ENCODE measurements around the gene RARA. TPM values are rescaled to one million over a fixed set of nuclear protein-coding genes. Genes with fewer than 3 reads are reported as not detected.

Gene RARA
- total and polyA plus RNA-seq, 2 experiments from 2014 or later, result 7.4 to 15.9 TPM

DNA sequence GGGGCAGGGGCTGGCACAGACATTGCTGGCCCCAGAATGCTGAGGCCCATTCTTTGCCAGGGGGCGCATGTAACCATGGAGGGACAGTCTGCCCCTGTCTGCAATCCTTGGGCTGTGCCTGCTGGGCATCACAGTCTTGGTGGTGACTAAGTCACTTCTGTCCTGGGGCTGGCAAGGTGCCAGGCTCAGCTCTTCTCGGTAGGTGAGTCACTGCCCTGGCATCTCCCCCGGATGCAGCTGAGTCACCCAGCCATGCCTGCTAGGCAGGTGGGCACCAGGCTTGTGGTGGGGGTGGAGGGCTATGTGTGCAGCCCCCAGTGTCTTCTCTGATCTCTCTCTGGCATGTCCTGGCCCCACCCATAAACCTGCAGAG is 5.6 kb downstream of the RARA start:
- H3K4me1 Mint-ChIP-seq, result peaks cover 80% of the 10 kb centered on the region
- no peak overlapping the region for H3K4me3 Mint-ChIP-seq
- H3K27me3 Mint-ChIP-seq (ENCODE audit: insufficient read depth, low read depth, poor library complexity), result peaks cover 42% of the 10 kb centered on the region
- Histone ChIP-seq H2AFZ (no peak overlapping the region), H3K4me3 (no peak overlapping the region), H3K27ac (ENCODE audit: low read depth) (no peak overlapping the region), H3K4me2 (no peak overlapping the region), H3F3A (replicated peaks; ENCODE audit: low read depth) (peaks cover 16% of the 10 kb centered on the region), H3K9me2 (ENCODE audit: insufficient read depth) (no peaks in the 10 kb centered on the region), H4K20me1 (replicated peaks; ENCODE audit: insufficient read depth) (peaks cover 3% of the 10 kb centered on the region), H3K27me3 (ENCODE audit: insufficient read depth) (peaks cover 36% of the 10 kb centered on the region), H3K79me2 (replicated peaks; ENCODE audit: insufficient read depth) (0 out of 2 replicates have a peak, but pooled peaks cover 6% of the 10 kb centered on the region), H3K4me1 (ENCODE audit: insufficient read depth) (peaks cover 31% of the 10 kb centered on the region), H3K36me3 (ENCODE audit: insufficient read depth) (no peaks in the 10 kb centered on the region)
- no peak for ATAC-seq
- no peak for DNase-seq (ENCODE audit: low spot score)
- H3K36me3 Mint-ChIP-seq (ENCODE audit: low read depth), result no peaks in the 10 kb centered on the region; the same call in 2 of the 3 replicates
- H3K27ac Mint-ChIP-seq, result no peak overlapping the region
- no peak for TF ChIP-seq JUNB (IDR thresholded peaks at IDR 0.05; ENCODE audit: unreplicated experiment)
- TF ChIP-seq CREB1 (CRISPR knock-in tag; IDR thresholded peaks at IDR 0.05; ENCODE audit: low read depth), result no peak
- no peak for TF ChIP-seq POLR2AphosphoS5 (IDR thresholded peaks at IDR 0.05; ENCODE audit: low read depth)
- TF ChIP-seq, protein P1, sequence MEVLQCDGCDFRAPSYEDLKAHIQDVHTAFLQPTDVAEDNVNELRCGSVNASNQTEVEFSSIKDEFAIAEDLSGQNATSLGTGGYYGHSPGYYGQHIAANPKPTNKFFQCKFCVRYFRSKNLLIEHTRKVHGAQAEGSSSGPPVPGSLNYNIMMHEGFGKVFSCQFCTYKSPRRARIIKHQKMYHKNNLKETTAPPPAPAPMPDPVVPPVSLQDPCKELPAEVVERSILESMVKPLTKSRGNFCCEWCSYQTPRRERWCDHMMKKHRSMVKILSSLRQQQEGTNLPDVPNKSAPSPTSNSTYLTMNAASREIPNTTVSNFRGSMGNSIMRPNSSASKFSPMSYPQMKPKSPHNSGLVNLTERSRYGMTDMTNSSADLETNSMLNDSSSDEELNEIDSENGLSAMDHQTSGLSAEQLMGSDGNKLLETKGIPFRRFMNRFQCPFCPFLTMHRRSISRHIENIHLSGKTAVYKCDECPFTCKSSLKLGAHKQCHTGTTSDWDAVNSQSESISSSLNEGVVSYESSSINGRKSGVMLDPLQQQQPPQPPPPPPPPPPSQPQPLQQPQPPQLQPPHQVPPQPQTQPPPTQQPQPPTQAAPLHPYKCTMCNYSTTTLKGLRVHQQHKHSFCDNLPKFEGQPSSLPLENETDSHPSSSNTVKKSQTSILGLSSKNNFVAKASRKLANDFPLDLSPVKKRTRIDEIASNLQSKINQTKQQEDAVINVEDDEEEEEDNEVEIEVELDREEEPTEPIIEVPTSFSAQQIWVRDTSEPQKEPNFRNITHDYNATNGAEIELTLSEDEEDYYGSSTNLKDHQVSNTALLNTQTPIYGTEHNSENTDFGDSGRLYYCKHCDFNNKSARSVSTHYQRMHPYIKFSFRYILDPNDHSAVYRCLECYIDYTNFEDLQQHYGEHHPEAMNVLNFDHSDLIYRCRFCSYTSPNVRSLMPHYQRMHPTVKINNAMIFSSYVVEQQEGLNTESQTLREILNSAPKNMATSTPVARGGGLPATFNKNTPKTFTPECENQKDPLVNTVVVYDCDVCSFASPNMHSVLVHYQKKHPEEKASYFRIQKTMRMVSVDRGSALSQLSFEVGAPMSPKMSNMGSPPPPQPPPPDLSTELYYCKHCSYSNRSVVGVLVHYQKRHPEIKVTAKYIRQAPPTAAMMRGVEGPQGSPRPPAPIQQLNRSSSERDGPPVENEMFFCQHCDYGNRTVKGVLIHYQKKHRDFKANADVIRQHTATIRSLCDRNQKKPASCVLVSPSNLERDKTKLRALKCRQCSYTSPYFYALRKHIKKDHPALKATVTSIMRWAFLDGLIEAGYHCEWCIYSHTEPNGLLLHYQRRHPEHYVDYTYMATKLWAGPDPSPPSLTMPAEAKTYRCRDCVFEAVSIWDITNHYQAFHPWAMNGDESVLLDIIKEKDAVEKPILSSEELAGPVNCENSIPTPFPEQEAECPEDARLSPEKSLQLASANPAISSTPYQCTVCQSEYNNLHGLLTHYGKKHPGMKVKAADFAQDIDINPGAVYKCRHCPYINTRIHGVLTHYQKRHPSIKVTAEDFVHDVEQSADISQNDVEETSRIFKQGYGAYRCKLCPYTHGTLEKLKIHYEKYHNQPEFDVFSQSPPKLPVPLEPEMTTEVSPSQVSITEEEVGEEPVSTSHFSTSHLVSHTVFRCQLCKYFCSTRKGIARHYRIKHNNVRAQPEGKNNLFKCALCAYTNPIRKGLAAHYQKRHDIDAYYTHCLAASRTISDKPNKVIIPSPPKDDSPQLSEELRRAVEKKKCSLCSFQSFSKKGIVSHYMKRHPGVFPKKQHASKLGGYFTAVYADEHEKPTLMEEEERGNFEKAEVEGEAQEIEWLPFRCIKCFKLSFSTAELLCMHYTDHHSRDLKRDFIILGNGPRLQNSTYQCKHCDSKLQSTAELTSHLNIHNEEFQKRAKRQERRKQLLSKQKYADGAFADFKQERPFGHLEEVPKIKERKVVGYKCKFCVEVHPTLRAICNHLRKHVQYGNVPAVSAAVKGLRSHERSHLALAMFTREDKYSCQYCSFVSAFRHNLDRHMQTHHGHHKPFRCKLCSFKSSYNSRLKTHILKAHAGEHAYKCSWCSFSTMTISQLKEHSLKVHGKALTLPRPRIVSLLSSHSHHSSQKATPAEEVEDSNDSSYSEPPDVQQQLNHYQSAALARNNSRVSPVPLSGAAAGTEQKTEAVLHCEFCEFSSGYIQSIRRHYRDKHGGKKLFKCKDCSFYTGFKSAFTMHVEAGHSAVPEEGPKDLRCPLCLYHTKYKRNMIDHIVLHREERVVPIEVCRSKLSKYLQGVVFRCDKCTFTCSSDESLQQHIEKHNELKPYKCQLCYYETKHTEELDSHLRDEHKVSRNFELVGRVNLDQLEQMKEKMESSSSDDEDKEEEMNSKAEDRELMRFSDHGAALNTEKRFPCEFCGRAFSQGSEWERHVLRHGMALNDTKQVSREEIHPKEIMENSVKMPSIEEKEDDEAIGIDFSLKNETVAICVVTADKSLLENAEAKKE (CRISPR knock-in tag; IDR thresholded peaks at IDR 0.05), result no peak
- TF ChIP-seq, protein P2, sequence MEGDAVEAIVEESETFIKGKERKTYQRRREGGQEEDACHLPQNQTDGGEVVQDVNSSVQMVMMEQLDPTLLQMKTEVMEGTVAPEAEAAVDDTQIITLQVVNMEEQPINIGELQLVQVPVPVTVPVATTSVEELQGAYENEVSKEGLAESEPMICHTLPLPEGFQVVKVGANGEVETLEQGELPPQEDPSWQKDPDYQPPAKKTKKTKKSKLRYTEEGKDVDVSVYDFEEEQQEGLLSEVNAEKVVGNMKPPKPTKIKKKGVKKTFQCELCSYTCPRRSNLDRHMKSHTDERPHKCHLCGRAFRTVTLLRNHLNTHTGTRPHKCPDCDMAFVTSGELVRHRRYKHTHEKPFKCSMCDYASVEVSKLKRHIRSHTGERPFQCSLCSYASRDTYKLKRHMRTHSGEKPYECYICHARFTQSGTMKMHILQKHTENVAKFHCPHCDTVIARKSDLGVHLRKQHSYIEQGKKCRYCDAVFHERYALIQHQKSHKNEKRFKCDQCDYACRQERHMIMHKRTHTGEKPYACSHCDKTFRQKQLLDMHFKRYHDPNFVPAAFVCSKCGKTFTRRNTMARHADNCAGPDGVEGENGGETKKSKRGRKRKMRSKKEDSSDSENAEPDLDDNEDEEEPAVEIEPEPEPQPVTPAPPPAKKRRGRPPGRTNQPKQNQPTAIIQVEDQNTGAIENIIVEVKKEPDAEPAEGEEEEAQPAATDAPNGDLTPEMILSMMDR (conservative IDR thresholded peaks at IDR 0.05; ENCODE audit: low read depth in 2 of 2), result no peak
- TF ChIP-seq NANOG (IDR thresholded peaks at IDR 0.05; ENCODE audit: borderline replicate concordance), result no peak
- no peak for TF ChIP-seq ZNF114 (CRISPR knock-in tag; IDR thresholded peaks at IDR 0.05)
- TF ChIP-seq EZH2phosphoT487 (IDR thresholded peaks at IDR 0.05; ENCODE audit: unreplicated experiment), result no peak
- TF ChIP-seq EZH2 (IDR thresholded peaks at IDR 0.05; ENCODE audit: low read depth, unreplicated experiment), result no peak
- no peak for TF ChIP-seq STAT1 (IDR thresholded peaks at IDR 0.05; ENCODE audit: unreplicated experiment)
- no peaks in the 10 kb centered on the region for H3K9me3 Mint-ChIP-seq
